ENCODE measurements around the gene ZMYND10. TPM values are rescaled to one million over a fixed set of nuclear protein-coding genes. Genes with fewer than 3 reads are reported as not detected.

The ZMYND10 gene
- total and polyA plus RNA-seq, 8 donors: 0.35 to 8.3 (median 1.3) TPM

GRCh38 chr3:50327129-50327528, 18.4 kb downstream of the ZMYND10 start:
- FAIRE-seq (no peak), ATAC-seq (no peak), DNase-seq (peak in 2 of 6 donors; percentile 27 to 33)
- Histone ChIP-seq H3K9me3 (no peaks in the 10 kb centered on the region), H3K27ac (peak overlapping the region in 1 of 4 donors; percentile 23), H3K4me1 (peaks cover 8 to 19% (median 12%) of the 10 kb centered on the region in 3 donors), H3K27me3 (no peaks in the 10 kb centered on the region), H3K36me3 (peaks cover 8 to 31% (median 22%) of the 10 kb centered on the region in 3 donors), H3K4me3 (peak overlapping the region; percentile 87 to 100 (median 94))
- intact Hi-C loops (cut with DNase I): loop anchor here in 1 of 3 donors (10.0 kb wide), 1 partner anchor 72 kb away; no protein-coding TSS in a partner anchor
- TF ChIP-seq CTCF (IDR thresholded peaks at IDR 0.05): no peak
- whole genome bisulfite sequencing, 2 donors: 58 to 65% methylated on average over 4 of the region's 4 CpGs

GRCh38 chr3:50326182-50326541, 19.4 kb downstream of the ZMYND10 start:
- Histone ChIP-seq H3K4me1 (peaks cover 8 to 24% (median 16%) of the 10 kb centered on the region in 3 donors), H3K27me3 (no peaks in the 10 kb centered on the region), H3K9me3 (no peaks in the 10 kb centered on the region), H3K36me3 (peaks cover 8 to 22% (median 17%) of the 10 kb centered on the region in 3 donors), H3K27ac (no peak overlapping the region), H3K4me3 (no peak overlapping the region)
- DNase-seq (peak in 1 of 6 donors; percentile 55), FAIRE-seq (no peak), ATAC-seq (no peak)
- intact Hi-C loops (cut with DNase I): loop anchor here in 1 of 3 donors (10.0 kb wide), 1 partner anchor 71 kb away; no protein-coding TSS in a partner anchor
- 83 to 84% methylated on average over 8 of the region's 8 CpGs for WGBS, 2 donors
- no peak for TF ChIP-seq CTCF (IDR thresholded peaks at IDR 0.05)

GRCh38 chr3:50325497-50326181, 19.9 kb downstream of the ZMYND10 start:
- DNase-seq (peak in 1 of 6 donors; percentile 33), FAIRE-seq (no peak), ATAC-seq (no peak)
- Histone ChIP-seq H3K27me3 (no peaks in the 10 kb centered on the region), H3K9me3 (no peaks in the 10 kb centered on the region), H3K4me3 (no peak overlapping the region), H3K36me3 (peaks cover 4 to 16% (median 13%) of the 10 kb centered on the region in 3 donors), H3K4me1 (peaks cover 8 to 24% (median 16%) of the 10 kb centered on the region in 3 donors), H3K27ac (no peak overlapping the region)
- intact Hi-C loops (cut with DNase I): loop anchor here in 1 of 3 donors (10.0 kb wide), 1 partner anchor 71 kb away; no protein-coding TSS in a partner anchor
- TF ChIP-seq CTCF (IDR thresholded peaks at IDR 0.05): no peak
- WGBS, 2 donors: 77 to 80% methylated on average over 11 of the region's 11 CpGs

- TF ChIP-seq CTCF (IDR thresholded peaks at IDR 0.05): no peak
- Histone ChIP-seq H3K36me3 (peaks cover 0 to 11% (median 9%) of the 10 kb centered on the region in 3 donors), H3K27me3 (no peaks in the 10 kb centered on the region), H3K9me3 (no peaks in the 10 kb centered on the region), H3K4me3 (no peak overlapping the region), H3K4me1 (peaks cover 12 to 28% (median 21%) of the 10 kb centered on the region in 3 donors), H3K27ac (no peak overlapping the region)
- WGBS, 2 donors: 80 to 82% methylated on average over 2 of the region's 2 CpGs
- no peak for FAIRE-seq
- no peak for DNase-seq
- intact Hi-C loops (cut with DNase I): loop anchor here in 1 of 3 donors (10.0 kb wide), 1 partner anchor 70 kb away; no protein-coding TSS in a partner anchor
- no peak for ATAC-seq
Observed at GRCh38 chr3:50325113-50325480, 20.4 kb downstream of the ZMYND10 start.

Measured in pancreas (tissue), 10 donors.